ENCODE results near the gene LAMA2. TPM values are rescaled to one million over a fixed set of nuclear protein-coding genes. Genes with fewer than 3 reads are reported as not detected.

LAMA2 gene
- total and polyA plus RNA-seq, 2 of the 8 experiments (the other 6 are each of a cell fraction or from before 2014, with no cell fraction given): 1.3 to 3.8 TPM

GRCh38 chr6:129030215-129030614 is 147.3 kb downstream of the LAMA2 start (continued):
- no peak for TF ChIP-seq ATF3 (IDR thresholded peaks at IDR 0.05; ENCODE audit: insufficient read depth, low read depth, low read length)
